Forelimb muscle (tissue), 1 donor: ENCODE data around the gene PDLIM5. TPM values are rescaled to one million over a fixed set of nuclear protein-coding genes. Genes with fewer than 3 reads are reported as not detected.
"Not testable (repeated sequence)": the region's sequence is repeated elsewhere in the genome, so short reads cannot be mapped to it uniquely, and the experiment has no call there.

Experiments used
- DNase-seq: peaks from one replicate; pipeline ENCODE4 v3.0.0-alpha.2; 2013; ENCODE audit warnings: low read depth
- polyA plus RNA-seq: library from polyadenylated mRNA; unstranded; fragments of 120-200 nt; gene quantifications from one replicate; pipeline ENCODE4 v1.2.1, GENCODE V29; 2013; ENCODE audit not compliant: insufficient read length

The PDLIM5 gene
- polyA plus RNA-seq, 1 donor, result 303 TPM

- DNase-seq, result no peak
Measured at GRCh38 chr4:94649381-94650133, 197.8 kb downstream of the PDLIM5 start.

- no peak for DNase-seq
Measured at GRCh38 chr4:94650134-94650495, 198.4 kb downstream of the PDLIM5 start.

- no peak for DNase-seq
Measured at GRCh38 chr4:94650690-94651089, 198.9 kb downstream of the PDLIM5 start.

GRCh38 chr4:94653095-94653649 lies 201.4 kb downstream of the PDLIM5 start:
- no peak for DNase-seq

- DNase-seq, result no peak
Measured at GRCh38 chr4:94653984-94654609, 202.4 kb downstream of the PDLIM5 start.

GRCh38 chr4:94654714-94655113 lies 203.0 kb downstream of the PDLIM5 start:
- DNase-seq, result no peak

- DNase-seq, result no peak
Measured at GRCh38 chr4:94660614-94661013, 208.9 kb downstream of the PDLIM5 start.

- not testable (repeated sequence) for DNase-seq
Measured at GRCh38 chr4:94665021-94665420, 213.3 kb downstream of the PDLIM5 start.

GRCh38 chr4:94665500-94666404 lies 214.0 kb downstream of the PDLIM5 start:
- no peak for DNase-seq

GRCh38 chr4:94668724-94669123 lies 217.0 kb downstream of the PDLIM5 start:
- DNase-seq, result no peak

GRCh38 chr4:94669672-94670664 lies 218.2 kb downstream of the PDLIM5 start:
- DNase-seq, result no peak

- no peak for DNase-seq
Measured at GRCh38 chr4:94671113-94671512, 219.4 kb downstream of the PDLIM5 start.

- DNase-seq, result no peak
Measured at GRCh38 chr4:94673961-94674360, 222.2 kb downstream of the PDLIM5 start.

GRCh38 chr4:94676970-94677369 lies 225.2 kb downstream of the PDLIM5 start:
- no peak for DNase-seq

- DNase-seq, result no peak
Measured at GRCh38 chr4:94678896-94679295, 227.2 kb downstream of the PDLIM5 start.

GRCh38 chr4:94680176-94680862 lies 228.6 kb downstream of the PDLIM5 start:
- DNase-seq, result no peak

- no peak for DNase-seq
Measured at GRCh38 chr4:94686086-94686485, 234.3 kb downstream of the PDLIM5 start.

- DNase-seq, result no peak
Measured at GRCh38 chr4:94689155-94689860, 237.6 kb downstream of the PDLIM5 start.

- DNase-seq, result no peak
Measured at GRCh38 chr4:94690851-94691254, 239.1 kb downstream of the PDLIM5 start.

GRCh38 chr4:94691552-94691951 lies 239.8 kb downstream of the PDLIM5 start:
- no peak for DNase-seq
